HG02678 (cell line): Measurements from ENCODE around the gene NUP50.

ENCODE experiments used
- ATAC-seq: cut with Tn5 transposase; IDR thresholded peaks from one replicate; pipeline ENCODE4 v1.9.1; 2021; ENCODE audit warnings: mild to moderate bottlenecking, moderate library complexity; ENCODE audit not compliant: unreplicated experiment

Gene NUP50, protein sequence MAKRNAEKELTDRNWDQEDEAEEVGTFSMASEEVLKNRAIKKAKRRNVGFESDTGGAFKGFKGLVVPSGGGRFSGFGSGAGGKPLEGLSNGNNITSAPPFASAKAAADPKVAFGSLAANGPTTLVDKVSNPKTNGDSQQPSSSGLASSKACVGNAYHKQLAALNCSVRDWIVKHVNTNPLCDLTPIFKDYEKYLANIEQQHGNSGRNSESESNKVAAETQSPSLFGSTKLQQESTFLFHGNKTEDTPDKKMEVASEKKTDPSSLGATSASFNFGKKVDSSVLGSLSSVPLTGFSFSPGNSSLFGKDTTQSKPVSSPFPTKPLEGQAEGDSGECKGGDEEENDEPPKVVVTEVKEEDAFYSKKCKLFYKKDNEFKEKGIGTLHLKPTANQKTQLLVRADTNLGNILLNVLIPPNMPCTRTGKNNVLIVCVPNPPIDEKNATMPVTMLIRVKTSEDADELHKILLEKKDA

DNA sequence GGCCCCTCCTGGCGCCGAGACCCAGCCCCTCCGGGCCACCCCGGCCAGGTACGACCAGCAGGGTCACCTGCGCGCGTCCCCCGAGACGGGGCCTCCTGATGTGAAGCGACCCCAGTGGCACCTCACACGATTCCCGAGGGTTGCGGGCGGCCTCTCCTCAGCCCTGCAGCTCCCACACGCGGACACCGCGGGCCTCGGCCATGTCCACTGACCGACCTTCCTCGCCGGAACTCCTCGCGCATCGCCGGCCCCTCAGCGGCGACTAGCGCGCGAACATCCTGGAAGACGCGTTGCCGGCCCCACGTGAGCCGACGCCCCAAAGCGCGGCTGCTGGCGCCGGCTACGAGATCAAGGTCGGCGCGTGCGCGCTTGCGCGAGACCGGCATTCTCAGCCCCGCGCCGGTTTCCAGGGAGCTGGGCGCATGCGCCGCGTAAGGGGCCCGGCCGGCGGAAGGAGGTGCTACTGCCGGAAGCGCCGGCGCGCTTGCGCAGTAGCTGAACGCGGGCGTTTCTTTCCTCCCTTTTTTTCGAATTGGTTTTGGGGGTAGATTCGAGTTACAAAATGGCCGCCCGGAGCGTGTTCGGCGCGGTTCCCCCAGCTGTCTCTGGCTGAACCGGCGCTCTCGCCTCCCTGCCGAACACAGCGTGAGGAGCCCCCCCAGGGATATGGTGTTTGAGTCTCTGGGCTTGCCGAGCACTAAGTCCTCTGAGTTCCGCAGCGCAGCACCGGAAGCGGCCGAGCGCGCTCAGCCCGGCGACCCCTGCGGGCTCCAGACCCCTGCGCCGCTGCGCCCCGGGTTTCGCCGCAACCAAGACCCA, at the start of gene NUP50:
Gene NUP50 (plus strand): TSS at position 475 of the 819 bp plus-strand sequence. CDS start 4,253 bp downstream, outside the sequence.
- peak; percentile 80 for ATAC-seq

DNA sequence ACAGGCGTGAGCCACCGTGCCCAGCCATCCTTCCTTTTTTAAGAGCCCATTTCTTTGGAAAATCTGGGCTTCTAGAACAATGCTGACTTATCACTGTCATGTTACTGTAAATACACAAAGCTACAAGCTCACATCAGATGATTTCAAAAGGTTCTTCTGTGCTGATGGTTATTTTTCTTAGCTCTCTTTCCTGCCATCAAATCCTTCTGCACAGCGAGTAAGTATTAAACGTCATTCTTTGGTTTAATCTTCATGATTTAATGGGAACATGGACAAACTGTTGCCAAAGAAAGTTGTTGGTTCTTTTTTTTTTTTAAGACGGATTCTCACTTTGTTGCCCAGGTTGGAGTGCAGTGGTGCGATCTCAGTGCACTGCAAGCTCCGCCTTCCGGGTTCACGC, 43.3 kb upstream of the NUP50 start:
- ATAC-seq, result no peak

DNA sequence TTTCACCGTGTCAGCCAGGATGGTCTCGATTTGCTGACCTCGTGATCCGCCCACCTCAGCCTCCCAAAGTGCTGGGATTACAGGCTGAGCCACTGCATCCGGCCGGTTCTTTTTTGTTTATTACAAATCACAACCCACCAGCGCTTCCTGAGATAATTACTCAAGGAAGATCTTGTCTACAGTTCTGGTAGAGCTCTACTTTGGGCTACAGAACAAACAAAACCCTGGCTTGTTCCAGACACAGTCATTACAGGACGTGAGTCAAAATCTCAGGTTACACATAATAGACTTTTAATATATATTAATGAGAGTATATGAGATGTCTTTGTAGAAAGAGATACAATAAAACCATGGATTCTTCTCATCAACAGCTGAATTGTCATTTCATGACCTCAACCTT, 42.8 kb upstream of the NUP50 start:
- ATAC-seq, result no peak

DNA sequence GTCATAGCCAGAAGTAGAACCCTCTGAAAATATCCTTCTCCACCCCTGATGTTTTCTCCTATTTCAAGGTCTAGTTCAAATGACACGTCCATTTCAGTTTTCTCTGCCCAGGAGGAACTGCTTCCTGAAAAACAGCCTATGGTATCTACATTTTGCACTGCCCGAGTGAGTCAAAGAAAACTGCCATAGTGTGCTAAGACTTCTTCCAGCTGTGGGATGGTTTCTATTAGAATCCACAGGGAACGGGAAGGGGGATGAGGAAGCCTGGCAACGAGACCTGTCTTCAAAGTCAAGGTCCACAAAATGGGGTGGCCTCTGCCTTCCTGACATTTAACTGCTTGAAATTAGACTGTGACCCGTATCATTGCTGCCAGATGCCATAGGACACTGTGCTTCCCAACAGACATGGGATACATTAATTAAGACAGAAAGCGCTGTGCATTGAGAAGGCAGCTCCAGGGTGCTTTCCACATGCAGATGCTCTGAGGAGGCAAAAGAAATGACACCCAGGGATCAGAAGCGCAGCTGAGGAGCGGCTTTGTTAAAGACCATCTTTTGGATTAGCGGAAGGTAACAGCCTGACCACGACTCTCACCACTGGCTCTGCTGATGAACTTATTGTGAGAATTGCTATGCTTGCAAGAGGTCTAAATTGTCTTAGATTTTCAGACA, 39.4 kb upstream of the NUP50 start:
- ATAC-seq, result no peak

DNA sequence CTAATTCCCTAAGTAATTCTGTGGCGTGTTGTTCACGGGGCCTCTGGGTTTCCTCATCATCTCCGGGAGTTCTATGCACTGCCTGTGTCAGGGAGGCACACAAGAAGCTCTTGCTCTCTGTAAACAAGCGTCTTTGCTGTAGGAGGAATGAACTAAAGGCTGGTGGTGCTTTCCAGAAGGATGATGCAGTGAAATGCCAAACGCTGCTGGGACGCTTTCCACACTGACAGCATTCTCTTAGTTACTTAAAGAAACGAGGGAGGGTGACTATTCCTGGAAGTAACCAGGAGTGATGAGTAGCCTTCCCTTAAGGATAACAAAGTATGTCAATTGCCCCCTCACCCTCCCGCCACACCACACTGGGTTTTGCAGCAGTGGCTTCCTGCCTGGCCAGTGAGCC, 38.5 kb upstream of the NUP50 start:
- ATAC-seq, result no peak

DNA sequence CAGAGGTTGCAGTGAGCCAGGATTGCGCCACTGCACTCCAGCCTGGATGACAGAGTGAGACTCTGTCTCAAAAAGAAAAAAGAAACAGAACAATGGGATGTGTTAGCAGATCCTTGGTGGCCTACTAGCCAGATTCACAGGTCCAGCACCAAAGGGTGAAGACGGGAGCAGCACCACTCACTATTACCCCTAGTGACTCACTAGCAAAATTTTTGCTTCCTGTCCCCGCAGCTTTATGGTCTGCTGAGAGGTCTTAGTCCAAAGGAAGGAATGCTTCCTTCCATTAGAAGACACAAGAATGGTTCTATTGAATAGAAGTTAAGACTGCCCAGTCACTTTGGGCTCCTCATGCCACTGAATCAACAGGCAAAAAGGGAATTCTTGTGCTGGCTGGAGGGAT, 35.9 kb upstream of the NUP50 start:
- no peak for ATAC-seq

DNA sequence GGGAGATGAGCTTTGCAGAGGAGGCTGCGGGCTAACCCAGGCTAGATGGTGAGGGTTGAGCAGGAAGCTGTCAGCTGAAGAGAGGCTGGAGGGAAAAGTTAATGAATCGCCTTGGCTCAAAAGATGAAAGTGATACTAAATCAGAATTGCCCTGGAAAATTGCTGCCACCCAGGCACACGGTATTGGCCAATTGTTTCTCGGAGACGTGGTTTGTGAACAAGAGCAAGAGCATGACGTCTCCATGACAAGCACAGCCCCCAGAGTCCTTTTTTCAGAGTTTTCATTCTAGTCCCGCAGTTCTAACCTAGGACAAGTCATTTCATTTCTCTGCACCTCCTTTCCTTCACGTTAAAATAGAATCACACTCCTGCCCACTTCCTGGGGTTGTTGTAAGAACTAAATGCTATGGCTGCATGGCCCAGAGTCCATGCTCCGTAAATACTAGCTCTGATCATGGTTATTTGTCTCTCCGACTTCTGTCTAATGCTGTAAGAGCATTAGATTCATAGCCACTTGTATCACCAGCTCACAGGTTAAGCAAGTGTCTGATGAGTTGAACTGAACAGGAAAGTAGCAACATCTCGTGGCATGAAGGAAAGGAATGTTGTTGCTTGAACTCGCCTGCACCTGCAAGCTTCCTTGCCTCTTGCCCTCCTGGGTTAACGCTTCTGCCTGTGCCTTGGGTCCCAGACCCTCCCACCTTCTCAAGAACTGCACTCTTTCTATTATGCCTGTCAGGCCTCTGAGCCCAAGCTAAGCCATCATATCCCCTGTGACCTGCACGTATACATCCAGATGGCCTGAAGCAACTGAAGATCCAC, 33.8 kb upstream of the NUP50 start:
- ATAC-seq, result no peak

DNA sequence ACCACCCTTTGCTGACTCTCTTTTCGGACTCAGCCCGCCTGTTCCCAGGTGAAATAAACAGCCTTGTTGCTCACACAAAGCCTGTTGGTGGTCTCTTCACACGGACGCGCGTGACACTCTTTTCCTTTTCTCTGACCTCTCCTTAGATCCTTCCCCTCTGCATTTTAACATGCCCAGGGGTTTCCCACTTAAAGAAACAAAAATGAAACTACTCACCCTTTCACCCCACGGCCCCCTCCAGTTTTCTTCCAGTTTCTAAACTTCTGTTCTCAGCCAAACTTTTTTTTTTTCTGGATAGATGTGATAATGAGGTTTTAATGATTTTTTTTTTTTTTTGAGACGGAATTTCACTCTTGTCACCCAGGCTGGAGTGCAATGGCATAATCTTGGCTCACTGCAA, 32.8 kb upstream of the NUP50 start:
- no peak for ATAC-seq

DNA sequence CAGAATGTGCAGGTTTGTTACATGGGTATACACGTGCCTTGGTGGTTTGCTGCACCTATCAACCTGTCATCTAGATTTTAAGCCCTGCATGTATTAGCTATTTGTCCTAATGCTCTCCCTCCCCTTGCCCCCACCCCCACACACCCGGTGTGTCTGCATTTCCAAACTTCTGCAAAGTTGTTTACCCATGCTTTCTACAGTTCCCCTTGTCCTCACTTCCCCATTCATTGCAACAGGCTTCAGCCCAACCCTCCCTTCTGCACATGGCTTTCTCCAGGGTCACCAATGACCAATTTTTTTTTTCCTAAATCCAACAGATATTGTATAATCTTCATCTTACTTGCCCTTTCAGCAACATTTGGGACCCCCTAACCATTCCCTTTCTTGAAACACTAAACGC, 32.0 kb upstream of the NUP50 start:
- no peak for ATAC-seq

DNA sequence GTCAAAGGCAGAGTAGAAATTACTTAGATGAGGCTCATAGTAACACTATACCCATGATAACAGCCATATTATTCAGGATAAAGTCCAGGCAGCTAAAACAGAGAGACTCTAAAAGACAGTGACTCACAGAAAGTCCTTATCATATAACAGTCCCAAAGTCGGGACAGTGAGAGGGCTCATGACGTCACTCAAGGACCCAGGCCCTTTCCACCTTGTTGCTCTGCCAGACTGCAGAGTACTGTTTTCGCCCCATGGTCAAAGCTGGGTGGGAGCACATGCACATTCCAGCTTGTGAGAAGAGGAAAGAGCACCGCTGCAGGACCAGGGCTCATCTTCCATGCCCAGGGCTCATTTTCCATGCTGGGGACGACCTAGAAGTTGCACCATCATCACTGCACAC, 29.4 kb upstream of the NUP50 start:
- no peak for ATAC-seq

DNA sequence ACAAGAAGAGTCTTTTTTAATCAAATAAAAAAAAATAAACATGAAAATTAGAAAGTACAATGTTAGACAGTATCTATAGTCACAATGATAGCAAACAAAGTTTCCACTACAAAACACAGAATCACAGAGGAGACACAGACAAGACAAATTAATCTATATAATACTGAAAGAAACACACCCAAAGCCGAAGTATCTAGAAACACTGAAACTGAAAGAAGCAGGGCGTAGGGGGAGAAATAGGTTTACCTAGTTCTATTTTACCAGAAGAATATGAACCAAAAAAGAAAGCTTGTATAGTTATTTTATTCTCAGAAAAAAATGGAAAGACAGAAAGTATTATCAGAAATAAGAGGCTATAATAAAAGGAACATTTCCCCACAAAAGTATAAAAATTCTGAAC, 27.1 kb upstream of the NUP50 start:
- ATAC-seq, result no peak

DNA sequence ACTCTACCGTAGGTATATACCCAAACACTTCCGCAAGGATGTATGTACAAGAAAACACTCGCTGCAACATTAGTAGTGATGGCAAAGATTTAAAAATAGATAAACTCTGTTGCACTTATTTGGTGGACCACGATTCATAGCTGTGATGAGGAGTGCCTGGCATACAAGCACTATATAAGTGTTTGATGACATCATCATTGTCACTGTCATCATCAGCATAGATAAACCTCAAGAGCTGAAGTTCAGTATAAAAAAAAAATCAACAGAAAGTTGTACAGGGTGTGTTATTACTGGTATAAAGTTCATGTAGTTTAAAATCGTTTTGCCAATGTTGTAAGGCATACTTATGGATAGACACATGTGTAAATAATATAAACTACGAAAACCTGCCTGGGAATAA, 24.0 kb upstream of the NUP50 start:
- ATAC-seq, result no peak

DNA sequence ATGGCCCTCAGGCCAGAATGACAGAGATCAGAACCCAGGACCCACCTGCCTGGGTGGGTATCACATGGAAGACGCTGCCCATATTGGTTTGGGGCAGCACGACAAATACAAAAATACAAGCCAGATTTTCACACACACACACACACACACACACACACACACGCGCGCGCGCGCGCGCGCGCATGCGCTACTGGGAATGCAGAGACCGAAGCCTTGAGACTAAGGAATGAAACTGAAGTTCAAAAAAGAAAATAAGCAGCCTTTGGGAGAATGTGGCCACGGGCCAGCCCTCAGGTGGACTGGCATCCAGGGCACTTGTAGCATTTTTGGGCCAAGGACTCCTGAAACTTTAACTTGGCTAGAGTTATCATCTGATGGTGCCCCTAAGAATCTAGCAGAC, 21.3 kb upstream of the NUP50 start:
- ATAC-seq, result no peak

DNA sequence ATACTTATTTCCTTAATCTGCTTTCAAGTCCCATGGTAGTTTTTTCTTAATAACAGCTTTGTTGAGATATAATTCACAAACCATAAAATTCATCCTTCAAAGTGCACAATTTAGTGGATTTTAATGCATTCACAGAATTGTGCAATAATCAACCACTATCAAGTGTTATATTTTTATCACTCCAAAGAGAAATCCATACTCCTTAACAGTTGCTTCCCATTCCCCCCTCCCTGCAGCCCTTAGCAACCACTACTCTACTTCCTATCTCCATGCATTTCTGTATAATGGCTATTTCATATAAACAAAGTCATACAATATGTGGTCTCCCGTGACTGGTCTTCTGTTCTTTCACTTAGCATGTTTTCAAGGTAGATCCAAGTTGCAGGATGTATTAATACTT, 18.8 kb upstream of the NUP50 start:
- no peak for ATAC-seq

DNA sequence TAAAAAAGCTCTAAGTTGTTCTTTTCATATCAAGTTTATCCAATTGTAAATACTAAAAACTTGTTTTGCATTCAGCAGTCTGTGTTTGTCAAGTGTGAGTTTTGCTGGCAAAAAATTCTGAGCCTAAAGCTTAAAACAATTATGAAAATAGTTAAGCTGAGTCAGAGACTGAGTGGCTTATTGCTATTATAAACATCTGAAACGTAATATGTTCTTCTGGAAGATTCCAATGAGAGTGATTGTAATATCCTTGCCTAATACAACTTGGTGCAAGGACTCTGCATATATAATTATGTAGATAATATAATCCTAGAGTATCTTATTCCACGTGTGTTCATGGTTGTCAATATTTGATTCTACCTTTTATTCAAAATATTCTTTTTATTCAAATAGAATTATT, 14.1 kb upstream of the NUP50 start:
- ATAC-seq, result no peak

DNA sequence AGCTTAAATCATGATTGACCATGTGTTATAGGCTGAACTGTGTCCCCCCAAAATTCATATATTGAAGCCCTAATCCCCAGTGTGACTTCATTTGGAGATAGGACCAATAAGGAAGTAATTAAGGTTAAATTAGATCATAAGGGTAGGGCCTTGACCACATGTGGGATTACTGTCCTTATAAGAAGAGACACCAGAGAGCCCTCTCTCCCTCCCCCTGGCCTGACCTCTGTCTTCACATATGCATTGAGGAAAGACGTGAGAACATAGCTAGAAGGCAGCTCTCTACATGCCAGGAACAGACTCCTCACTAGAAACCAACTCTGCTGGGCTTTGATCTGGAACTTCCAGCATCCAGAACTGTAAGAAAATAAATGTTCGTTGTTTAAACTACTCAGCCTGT, 13.6 kb upstream of the NUP50 start:
- no peak for ATAC-seq

DNA sequence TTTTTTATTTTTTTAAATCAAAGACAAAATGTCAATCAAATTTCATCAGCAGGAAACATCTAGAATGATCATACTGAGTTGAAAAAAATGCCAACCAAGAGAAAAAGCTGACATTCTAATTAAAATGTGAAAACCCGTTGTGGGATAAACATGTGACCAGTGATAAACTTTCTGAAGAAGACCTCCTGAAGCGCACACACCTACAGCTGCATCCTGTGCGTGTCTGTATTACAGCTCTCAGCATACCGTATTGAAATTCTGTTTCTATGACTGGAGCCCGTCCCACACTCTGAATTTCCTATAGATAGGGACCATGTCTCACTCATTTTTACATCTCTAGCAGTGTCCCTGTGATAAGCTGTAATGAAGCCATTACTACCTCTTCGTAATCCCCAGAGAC, 12.2 kb upstream of the NUP50 start:
- ATAC-seq, result no peak

DNA sequence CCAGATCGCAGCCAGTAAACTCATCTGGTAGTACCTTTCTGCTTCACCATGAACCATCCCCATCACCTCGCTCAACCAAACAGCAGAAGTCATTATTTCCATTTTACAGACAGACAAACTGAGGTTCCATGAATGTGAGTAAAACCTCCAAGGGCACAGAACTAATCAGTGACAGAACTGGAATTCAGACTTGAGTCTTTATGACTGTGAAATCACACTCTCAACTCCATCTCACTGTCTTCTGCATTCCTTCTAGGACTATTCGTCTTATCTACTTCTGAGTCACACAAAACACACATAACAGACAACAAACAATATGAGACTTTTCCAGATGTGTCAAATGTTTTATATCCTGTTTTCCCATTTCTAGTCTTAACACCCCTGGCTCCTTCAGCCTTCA, 9.3 kb upstream of the NUP50 start:
- ATAC-seq, result no peak

DNA sequence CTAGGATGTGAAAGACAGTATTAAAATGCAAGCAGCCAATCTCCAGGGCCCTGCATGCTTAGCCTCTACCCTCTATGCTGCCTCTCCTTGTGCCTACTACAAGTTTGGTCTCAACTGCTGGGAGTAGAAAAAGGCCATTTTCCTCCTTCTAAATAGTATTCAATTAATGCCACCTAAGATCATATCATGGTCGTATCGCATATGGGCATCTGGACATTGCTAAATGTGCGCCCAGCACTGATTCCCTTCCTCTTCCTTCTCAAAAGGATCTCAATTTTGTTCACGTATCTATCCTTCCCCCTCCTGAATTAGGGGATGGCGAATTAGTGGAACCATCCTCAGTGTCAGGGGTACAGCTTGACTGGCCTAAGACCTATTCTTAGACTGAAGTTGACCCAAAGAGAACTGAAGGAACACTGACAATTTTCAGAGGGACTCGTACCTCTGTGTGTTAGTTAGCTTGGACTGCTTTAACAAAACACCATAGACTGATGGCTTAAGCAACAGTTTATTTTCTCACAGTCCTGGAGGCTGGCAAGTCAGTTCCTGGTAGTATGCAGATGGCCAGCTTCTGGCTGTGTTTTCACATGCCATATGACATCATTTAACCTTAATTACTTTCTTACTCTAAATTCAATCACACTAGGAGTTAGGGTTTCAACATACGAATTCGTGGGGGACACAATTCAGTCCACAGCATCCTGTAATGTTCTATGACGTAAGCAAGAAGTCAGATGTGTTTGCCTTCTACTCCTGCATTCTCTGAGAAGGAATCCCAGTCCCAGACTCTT, 8.5 kb upstream of the NUP50 start:
- no peak for ATAC-seq

DNA sequence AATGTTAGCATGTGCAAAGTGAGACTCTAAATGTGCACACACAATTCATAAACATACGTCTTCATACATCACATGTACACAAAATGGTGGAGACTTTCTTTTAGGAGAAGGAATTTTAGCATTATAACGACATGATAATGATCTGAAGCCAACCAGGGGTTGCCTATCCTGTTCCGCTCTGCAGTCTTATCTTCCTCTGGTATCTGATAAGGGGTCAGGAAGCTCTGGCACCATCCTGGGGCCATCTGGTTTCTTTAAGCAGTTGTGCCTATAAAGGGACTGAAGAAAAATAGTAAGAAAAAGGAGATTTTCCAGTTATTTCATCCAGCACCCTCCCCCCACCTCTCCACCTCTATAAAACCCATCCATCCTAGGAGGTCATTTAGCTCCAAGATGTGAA, 5.8 kb upstream of the NUP50 start:
- no peak for ATAC-seq
